ENCODE results near the gene SEPTIN7.
A peak's percentile ranks its signal among the peaks of the same experiment; 100 is the strongest.
"Not testable (repeated sequence)": the region's sequence is repeated elsewhere in the genome, so short reads cannot be mapped to it uniquely, and the experiment has no call there.

SEPTIN7 gene

DNA sequence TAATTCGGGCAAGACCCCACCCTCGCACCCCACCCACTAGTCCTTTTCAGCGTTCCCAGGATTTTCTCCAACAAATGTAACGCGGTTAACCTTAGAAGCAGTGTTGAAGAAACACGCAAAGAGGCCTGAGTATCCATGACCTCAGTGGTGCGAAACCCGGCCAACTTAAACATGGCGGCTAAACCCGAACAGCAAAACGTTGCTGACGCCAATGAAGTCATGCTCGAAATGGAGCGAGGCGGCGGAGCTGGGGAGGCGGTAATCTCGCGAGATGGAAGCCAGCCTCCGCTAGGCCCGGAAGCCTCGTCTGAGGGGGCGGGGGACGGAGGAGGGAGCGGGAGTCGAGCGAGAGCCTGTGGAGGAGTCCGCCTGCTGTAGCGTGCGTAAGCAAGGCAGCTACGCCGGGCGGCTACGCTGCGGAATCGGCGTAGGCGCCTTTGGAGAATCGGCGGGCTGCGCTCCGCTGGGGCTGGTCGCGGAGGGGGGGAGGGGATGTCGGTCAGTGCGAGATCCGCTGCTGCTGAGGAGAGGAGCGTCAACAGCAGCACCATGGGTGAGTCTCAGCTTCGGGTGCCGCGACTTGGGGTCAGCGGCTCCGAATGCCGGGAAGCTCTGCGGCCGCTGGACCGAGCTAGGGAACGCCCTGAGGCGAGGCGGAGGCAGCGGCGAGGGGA, at the start of gene SEPTIN7:
Gene SEPTIN7, plus strand, starts transcription at position 340 of the 674 bp plus-strand sequence. Its CDS starts 153 bp downstream, at position 493.
- DNase-seq (ENCODE audit: low read depth, low spot score), result peak; percentile 94

DNA sequence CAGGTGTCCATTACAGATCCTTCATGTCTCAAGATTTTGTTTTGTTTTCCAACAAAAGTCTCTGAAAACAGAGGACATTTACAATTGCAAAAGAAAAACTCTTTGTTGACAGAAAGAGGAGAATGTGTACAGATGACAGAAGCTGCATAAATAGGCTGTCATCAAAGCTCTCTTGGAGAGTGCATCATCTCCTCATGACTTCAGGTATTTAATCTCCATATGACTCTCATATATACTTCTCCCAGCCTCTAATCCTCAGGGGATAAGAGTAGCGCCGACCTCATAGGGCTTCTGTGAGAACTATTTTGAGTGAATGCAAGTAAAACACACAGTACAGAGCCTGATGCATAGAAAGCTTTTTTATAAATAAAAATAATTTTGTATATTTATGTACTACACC, 48.1 kb upstream of the SEPTIN7 start:
- DNase-seq (ENCODE audit: low read depth, low spot score), result no peak

- DNase-seq (ENCODE audit: low read depth, low spot score), result no peak
These were observed 46.9 kb upstream of the SEPTIN7 start for GRCh38 chr7:35753761-35754603.

DNA sequence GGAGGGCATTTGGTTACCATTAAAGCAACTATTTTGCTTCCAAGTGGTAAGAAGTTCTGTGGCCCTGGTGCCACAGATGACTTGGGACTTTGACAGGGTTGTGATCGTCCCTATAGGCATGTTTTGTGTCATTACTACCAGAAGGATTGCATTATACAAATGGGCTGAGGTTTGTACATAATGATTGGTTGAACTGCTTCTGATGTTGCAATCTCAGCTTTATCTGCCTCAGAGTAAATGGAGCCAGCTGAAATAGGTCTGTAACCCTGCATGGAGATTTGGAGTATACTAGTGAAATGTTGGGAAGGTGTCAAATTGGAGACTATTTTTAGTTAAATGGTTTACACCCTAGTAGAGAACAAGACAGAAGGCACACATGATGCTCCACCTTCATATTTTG, 46.1 kb upstream of the SEPTIN7 start:
- no peak for DNase-seq (ENCODE audit: low read depth, low spot score)

GRCh38 chr7:35755711-35756110, 45.1 kb upstream of the SEPTIN7 start:
- no peak for DNase-seq (ENCODE audit: low read depth, low spot score)

DNA sequence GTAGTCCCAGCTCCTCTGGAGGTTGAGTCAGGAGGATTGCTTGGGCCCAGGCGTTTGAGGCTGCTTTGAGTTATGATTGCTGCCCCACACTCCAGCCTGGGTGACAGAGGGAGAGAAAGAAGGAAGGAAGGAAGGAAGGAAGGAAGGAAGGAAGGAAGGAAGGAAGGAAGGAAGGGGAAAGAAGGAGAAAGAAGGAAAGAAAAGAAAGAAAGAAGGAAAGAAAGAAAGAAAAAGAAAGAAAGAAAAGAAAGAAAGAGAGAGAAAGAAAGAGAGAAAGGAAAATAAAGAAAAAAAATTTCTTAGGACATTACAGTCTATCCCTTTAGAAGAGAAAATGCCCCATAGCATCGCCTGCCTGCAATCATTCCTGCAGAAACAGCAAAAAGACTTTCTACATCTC, 44.4 kb upstream of the SEPTIN7 start:
- not testable (repeated sequence) for DNase-seq (ENCODE audit: low read depth, low spot score)

DNA sequence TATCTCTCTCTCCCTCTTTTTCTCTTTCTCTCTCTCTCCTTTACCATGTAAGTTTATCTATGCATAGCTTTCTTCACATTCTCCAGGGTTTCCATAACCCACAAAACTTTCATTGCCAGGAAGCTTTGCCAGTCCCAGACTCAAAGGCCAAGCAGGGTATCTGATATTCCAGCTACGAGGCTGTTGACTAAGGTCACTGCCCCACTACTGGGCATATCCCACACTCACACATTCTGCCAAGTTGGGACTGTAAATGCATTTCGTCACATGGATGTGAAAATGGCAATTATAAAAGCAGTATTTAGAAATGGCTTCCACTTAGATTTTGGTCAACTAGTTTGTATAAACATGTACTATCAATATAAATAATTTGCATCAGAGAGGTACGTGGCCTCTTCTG, 43.3 kb upstream of the SEPTIN7 start:
- no peak for DNase-seq (ENCODE audit: low read depth, low spot score)

DNA sequence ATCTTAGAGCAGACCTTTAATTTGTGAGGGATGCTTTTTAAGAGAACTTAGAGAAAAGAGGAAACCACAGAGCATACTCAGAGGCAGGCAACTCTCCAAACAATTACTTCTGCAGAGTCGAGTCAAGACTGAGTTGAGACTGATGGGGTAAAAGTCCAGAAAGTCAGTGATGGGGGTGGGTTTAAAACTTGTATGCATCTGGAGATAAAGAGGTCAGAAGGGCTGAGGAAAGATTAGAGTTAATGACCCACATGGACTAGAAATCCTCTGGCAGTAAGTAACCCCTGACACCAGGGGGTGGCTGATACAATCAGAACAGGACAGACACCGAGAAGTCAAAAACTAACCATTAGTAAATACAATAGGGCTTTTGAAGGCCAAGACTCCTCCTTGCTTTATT, 42.4 kb upstream of the SEPTIN7 start:
- DNase-seq (ENCODE audit: low read depth, low spot score), result no peak

GRCh38 chr7:35760143-35760745, 40.6 kb upstream of the SEPTIN7 start:
- DNase-seq (ENCODE audit: low read depth, low spot score), result no peak

GRCh38 chr7:35761871-35762677, 38.8 kb upstream of the SEPTIN7 start:
- DNase-seq (ENCODE audit: low read depth, low spot score), result no peak

- no peak for DNase-seq (ENCODE audit: low read depth, low spot score)
These were observed 38.1 kb upstream of the SEPTIN7 start for GRCh38 chr7:35762781-35763180.

GRCh38 chr7:35768346-35768745, 32.5 kb upstream of the SEPTIN7 start:
- no peak for DNase-seq (ENCODE audit: low read depth, low spot score)

DNA sequence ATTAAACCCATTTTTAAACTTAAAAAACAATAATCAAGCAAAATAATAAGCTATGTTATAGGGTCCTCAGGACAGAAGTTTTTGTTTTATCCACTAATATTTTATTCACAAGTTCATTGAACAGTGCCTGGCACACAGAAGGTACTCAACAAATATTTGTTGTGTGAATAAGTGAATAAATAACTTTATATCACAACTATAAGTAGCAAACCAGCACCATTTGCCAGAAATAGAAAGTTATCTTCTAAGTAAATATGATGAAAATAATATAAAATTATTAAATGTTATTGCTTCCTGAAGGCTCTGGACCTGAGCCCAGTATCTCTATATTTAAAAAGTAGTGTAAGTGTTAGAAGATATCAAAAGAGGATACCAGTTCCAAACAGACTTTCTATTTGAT, 29.1 kb upstream of the SEPTIN7 start:
- no peak for DNase-seq (ENCODE audit: low read depth, low spot score)

GRCh38 chr7:35773994-35774393, 26.9 kb upstream of the SEPTIN7 start:
- DNase-seq (ENCODE audit: low read depth, low spot score), result no peak

- no peak for DNase-seq (ENCODE audit: low read depth, low spot score)
These were observed 24.2 kb upstream of the SEPTIN7 start for GRCh38 chr7:35776686-35777085.

DNA sequence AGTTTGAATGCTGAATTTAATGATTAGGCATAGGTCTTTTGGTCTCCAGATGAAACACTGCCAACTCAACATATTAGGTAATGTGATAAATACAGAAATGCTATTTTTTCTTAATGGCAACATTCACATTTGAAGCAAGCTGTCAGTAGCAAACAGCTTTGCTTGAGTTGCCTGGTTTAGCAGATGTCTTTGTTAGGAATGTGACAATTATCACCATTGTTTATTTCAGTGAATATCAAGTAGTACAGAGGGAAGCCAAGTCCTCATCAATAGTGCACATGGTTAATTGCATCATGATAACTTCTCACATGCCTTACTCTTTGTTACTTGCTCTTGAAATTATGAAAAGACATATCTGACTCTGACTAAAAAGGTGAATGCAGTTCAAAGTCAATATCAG, 23.7 kb upstream of the SEPTIN7 start:
- no peak for DNase-seq (ENCODE audit: low read depth, low spot score)

- DNase-seq (ENCODE audit: low read depth, low spot score), result no peak
These were observed 20.8 kb upstream of the SEPTIN7 start for GRCh38 chr7:35780070-35780469.

DNA sequence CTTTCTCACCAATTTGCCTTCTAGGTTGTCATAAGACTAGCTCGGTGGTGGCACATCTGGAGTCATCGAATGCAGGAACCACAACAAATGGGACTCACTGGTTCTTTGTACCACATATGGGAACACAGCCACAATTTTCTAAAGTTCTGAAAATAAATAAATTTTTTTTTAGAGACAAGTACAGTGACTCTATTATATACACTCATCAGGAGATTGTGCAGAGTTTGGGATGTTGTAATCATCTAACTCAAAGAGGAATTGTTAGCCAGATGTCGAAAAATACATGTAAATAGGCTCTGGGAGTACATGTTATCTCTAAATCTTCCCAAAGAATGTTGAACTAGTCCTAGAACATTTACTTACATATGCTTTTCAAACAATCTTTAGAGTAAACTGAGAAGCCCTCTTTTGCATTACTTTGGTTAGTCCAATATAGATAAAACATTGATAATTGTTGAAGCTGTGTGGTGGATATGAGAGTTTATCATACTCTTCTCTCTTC, 19.6 kb upstream of the SEPTIN7 start:
- DNase-seq (ENCODE audit: low read depth, low spot score), result no peak

DNA sequence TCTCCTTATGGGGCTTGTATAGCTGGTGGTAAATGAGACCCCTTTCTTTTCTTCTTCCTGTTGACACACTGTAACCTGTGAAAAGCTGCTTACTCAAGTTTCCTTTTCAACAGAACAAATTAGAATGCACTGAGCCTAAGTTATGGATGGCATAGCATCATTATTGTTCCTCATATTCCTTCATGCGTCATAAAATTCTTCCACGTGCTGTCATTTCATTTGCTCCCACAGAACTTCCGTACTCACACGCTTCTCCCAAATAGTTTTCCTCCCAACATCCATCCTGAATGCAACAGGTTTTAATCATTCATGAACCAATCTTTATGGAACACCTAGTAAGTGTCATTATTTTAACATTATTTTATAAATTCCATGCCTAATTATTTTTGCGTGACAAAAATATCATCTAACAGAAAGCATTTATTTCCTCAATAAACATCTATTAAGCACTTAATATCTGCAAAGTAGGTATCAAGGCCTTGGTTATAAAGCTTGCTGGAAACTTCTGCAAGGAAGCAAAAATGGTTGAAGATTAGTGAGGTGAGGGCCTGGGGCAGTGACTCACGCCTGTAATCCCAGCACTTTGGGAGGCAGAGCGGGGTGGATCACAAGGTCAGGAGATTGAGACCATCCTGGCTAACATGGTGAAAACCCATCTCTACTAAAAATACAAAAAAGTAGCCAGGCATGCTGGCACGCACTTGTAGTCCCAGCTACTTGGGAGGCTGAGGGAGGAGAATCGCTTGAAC, 18.9 kb upstream of the SEPTIN7 start:
- DNase-seq (ENCODE audit: low read depth, low spot score), result no peak

- DNase-seq (ENCODE audit: low read depth, low spot score), result no peak
These were observed 16.5 kb upstream of the SEPTIN7 start for GRCh38 chr7:35784332-35784731.

- no peak for DNase-seq (ENCODE audit: low read depth, low spot score)
These were observed 15.6 kb upstream of the SEPTIN7 start for GRCh38 chr7:35785250-35785649.

Data from iPS DF 19.7 (cell line).